WTC11 (cell line): ENCODE measurements around the gene NUCB2.

Experiments used
- CTCF ChIP-seq: fragments of 200-600 bp; IDR thresholded peaks from 2 replicates; pipeline ENCODE4 v1.8.0; 2022; ENCODE audit warnings: antibody characterized with exemption
- MAX ChIP-seq: sonication (generic); formaldehyde crosslinking; IDR thresholded peaks from 2 replicates; pipeline ENCODE4 v1.8.0; 2022; ENCODE audit warnings: mild to moderate bottlenecking, missing genetic modification reagents

GRCh38 chr11:17350455-17351171 is 74.1 kb downstream of the NUCB2 start:
- TF ChIP-seq MAX (no peak), CTCF (no peak)
